Measurements from ENCODE around the gene CALD1.

DNA sequence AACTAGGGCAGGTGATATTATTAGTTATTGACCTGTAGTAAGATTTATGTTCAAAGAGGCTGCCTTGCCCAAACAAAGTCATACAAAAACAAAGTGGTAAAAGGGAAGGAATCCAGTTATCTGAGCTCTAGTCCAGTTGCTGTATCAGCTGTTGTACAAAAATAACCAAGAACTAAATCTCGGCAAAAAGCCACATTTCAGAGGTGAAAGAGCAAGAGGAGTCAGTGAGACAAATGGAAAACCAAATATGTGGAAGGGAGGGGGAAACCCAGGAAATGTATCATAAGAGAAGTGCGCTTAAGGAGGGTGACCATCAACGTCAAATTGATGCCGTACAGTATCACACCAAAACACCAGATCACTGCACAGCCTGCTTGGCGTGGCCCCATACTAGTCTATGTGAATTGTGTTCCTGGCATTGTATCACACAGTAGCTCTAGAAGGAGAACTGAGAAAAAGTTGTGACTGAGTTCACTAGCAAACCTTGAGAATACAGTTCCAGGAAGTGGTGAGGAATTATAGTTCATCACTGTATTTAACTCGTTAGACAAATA lies 213.3 kb downstream of the CALD1 start:
- TF ChIP-seq CTCF (IDR thresholded peaks at IDR 0.05; ENCODE audit: insufficient read depth, low read length, poor library complexity, severe bottlenecking) (no peak), EZH2phosphoT487 (conservative IDR thresholded peaks at IDR 0.05; ENCODE audit: low read length) (no peak)

Data from SU-DHL-6 (cell line).